Right renal cortex interstitium (tissue), 3 donors: ENCODE measurements around the gene ATP4A. TPM values are rescaled to one million over a fixed set of nuclear protein-coding genes. Genes with fewer than 3 reads are reported as not detected.

ENCODE experiments used
- DNase-seq, 3 donors: peaks; one replicate each; pipeline ENCODE4 v3.0.0-alpha.2; 2013; ENCODE audit warnings: low read depth in 3 of 3, low spot score in 2 of 3
- polyA plus RNA-seq, 3 donors: library from polyadenylated mRNA; unstranded; fragments of 120-200 nt; gene quantifications; one replicate each; pipeline ENCODE4 v1.2.1, GENCODE V29; 2013; ENCODE audit not compliant: insufficient read length in 3 of 3

ATP4A gene
- polyA plus RNA-seq, 3 donors = 0.06 TPM; not detected in 2

- no peak for DNase-seq
Measured at GRCh38 chr19:35529241-35530218, 33.9 kb downstream of the ATP4A start.

GRCh38 chr19:35528218-35529038 lies 35.0 kb downstream of the ATP4A start, which contains the start of gene SBSN:
SBSN (minus strand) TSS chr19:35528311; CDS start chr19:35528281, 30 bp downstream.
- no peak for DNase-seq

DNA sequence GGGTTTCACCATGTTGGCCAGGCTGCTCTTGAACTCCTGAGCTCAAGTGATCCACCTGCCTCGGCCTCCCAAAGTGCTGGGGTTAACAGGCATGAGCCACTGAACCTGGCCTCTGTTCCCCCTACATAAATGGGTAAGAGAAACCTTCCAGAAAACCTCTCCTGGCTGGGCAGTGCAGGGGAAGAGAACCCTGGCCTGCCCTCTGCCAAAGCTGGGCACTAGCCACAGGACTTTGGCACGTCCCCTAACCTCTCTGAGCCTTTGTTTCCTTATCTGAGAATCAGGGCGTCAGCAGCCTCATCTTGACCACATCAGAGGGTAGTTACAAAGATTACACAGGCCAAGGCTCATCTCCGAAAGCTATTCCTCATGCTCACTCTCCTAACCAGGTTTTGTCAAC lies 37.6 kb downstream of the ATP4A start:
- DNase-seq = no peak

- DNase-seq = no peak
Measured at GRCh38 chr19:35524181-35524837, 39.1 kb downstream of the ATP4A start.

DNA sequence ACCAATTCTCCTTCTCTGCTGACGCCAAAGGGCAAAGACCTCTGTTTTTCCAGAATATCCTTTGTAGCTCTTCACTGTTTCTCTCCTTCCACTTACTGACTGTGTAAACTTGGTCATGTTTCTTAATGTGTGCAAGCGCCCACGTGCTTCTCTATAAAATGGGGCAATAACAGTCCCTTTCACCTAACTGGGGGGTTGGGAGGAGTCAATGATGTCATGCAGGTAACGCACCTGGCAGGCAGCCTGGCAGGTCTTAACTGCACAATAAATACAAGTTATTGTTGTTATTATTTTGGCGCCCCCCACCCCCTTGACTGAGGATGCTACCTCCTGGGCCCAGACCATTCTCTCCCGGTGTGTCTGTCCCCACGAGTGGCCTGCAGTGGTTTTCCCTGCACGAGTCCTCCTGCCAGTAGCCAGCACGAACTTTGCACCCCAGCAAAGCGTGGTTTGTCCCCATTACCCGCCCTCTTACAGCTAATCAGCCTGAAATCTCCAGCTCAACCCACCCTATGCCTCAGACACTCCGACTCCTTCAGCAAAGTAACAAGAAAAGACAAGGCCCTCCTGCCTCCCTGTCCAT lies 40.6 kb downstream of the ATP4A start:
- DNase-seq = no peak

GRCh38 chr19:35521124-35521743 lies 42.2 kb downstream of the ATP4A start:
- no peak for DNase-seq

GRCh38 chr19:35519291-35519690 lies 44.2 kb downstream of the ATP4A start:
- no peak for DNase-seq

GRCh38 chr19:35518313-35518712 lies 45.1 kb downstream of the ATP4A start:
- DNase-seq = no peak

DNA sequence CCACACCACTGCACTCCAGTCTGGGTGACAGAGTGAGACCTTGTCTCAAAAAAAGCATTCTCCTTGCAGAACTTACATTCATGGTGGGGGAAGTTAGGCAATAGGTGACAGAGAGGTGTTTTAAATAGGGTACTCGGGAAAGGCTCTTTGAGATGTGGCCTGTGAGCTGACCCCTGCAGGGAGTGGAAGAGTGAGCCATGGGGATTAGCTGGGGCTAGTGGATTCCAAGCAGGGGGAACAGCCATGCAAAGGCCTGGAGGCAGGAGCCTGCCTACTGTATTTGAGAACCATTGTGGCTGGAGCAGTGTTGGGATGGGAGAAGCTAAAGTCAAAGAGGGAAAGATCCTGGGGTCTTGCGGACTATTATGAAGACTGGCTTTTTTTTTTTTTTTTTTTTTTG lies 46.1 kb downstream of the ATP4A start:
- no peak for DNase-seq

GRCh38 chr19:35516310-35516709 lies 47.1 kb downstream of the ATP4A start:
- DNase-seq = no peak

DNA sequence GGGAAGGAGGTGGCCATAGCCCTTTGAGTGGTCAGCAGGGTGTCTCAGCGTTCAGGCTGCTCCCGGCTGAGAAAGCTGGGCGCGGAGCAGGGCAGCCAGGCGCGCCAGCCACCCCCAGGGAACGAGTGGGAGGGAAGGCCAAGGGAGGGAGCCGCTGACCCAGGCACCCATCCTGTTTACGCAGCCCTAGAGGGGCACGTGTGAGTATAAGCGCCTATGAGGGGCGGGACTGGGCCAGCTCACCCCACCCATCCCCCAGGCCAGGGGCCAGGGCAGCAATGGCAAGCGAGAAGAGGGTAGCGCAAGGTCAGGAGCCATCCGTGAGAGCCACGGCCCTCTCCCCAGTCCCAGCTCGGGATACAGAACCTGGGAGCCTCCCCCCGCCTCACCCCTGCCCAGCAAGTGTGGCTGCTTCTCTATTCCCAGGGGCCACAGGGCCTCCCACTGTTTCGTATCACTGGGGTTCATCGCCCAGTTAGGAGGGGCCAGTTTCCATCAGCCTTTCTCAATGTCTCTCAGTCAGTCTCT lies 49.1 kb downstream of the ATP4A start:
- DNase-seq = no peak

- no peak for DNase-seq
Measured at GRCh38 chr19:35513628-35514281, 49.7 kb downstream of the ATP4A start, which contains the start of gene DMKN. DMKN (minus strand) TSS chr19:35513649; CDS start chr19:35513475, 174 bp downstream.

- DNase-seq = no peak
Measured at GRCh38 chr19:35512831-35513627, 50.4 kb downstream of the ATP4A start.

DNA sequence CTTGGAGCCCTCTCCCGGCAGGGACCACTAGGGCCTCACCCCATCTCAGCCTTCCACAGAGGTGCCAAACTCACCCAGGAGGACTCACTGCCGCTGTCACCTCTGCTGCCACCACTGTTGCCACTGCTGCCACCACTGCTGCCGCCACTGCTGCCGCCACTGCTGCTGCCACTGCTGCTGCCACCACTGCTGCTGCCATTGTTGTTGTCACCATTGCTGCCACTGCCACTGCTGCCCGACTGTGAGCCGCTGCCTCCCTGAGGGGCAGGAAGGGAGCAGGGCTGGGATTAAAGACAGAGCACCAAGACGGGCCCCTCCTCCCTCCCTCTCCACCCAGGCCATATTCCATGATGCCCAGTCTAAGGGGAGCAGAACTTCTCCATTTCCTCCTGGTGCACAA lies 52.1 kb downstream of the ATP4A start:
- DNase-seq = no peak

GRCh38 chr19:35510626-35510964 lies 52.9 kb downstream of the ATP4A start:
- DNase-seq = no peak

DNA sequence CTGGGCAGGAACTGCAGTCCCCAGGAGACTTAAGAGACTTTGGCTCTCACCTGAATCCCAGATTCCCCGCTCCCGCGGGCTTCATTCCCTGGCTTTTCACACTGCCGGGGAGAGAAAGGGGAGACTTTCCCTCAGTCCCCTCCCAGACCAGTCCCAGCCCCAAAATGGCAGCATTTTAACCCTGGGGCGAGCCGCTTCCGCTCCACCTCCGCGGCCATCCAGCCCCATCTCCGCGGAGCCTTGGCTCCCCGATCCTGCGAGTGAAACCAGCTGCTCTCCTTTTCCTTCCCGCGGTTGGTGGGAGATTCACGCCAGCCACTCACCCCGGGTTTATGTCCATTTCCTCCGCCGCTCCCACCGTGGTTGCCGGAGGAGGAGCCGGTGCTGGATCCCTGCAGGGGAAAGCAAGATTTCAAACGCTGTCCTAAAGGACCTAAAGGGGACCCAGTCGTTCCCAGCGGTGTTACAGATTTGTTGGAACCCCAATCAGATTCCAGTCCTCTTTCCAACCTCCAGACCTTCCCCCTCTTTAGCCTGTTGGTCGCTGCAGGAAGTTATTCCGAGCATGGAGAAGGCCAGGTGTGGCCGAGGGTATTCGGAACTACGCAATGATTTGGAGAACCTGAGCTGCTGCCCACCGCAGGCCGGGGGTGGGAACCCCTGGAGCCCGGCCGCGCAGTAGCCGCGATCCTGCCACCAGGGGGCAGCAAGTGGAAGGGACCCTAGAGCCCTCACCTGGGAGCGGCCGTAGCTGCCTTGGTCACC lies 53.4 kb downstream of the ATP4A start:
- peak; percentile 73 to 85 (median 75) for DNase-seq

DNA sequence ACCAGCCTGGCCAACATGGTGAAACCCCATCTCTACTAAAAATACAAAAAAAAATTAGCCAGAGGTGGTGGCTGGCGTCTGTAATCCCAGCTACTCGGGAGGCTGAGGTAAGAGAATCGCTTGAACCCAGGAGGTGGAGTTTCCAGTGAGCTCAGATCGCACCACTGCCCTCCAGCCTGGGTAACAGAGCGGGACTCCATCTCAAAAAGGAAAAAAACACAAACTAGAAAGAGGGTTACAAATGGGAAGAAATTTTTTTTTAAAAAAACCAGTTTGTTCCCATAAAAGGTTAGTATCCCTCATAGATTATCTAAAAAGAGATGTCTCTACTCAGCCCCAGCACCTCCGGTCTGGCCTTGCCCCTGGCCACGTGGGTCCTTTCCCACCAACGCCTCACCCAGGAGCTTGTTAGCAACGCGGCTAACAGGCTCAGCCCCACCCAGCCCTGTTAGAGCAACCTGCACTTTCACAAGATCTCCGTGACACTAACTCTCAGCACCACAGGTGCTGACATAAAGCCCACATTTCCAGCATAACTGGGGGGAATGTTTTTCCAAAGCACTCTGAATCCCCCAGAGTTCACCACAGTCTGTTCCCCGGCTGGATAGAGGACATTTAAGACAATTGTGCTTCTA lies 54.3 kb downstream of the ATP4A start:
- peak in 2 of 3 donors; percentile 18 to 29 for DNase-seq
